Heart left ventricle (tissue), 16 donors: ENCODE results near the gene EVC2. TPM values are rescaled to one million over a fixed set of nuclear protein-coding genes. Genes with fewer than 3 reads are reported as not detected.
A peak's percentile ranks its signal among the peaks of the same experiment; 100 is the strongest.

Source experiments
- ATAC-seq, 4 donors: fragments of 200-7000 bp; cut with Tn5 transposase; one replicate each; pipeline ENCODE4 v1.9.1; 2020 to 2022; ENCODE audit warnings: moderate library complexity in 4 of 4, mild to moderate bottlenecking in 3 of 4, moderate number of reproducible peaks in 1 of 4
- DNase-seq, 5 donors: peaks; one replicate each; pipeline ENCODE4 v3.0.0-alpha.2; 2020
- H3K27ac ChIP-seq, 12 donors: fragments of 200-600 bp; sonication (generic) in 4 of 12; one replicate each; pipeline versions ENCODE4 v1.5.0 to v1.8.0; 2016 to 2022; ENCODE audit warnings: mild to moderate bottlenecking in 2 of 12
- H3K27me3 ChIP-seq, 9 donors: fragments of 200-600 bp; sonication (generic) in 2 of 9; one replicate each; pipeline versions ENCODE4 v1.5.1 to v1.8.0; 2016 to 2022; ENCODE audit warnings: mild to moderate bottlenecking in 3 of 9
- H3K36me3 ChIP-seq, 9 donors: fragments of 200-600 bp; sonication (generic) in 2 of 9; one replicate each; pipeline versions ENCODE4 v1.5.0 to v1.8.0; 2018 to 2022; ENCODE audit warnings: mild to moderate bottlenecking in 2 of 9
- H3K4me1 ChIP-seq, 12 donors: fragments of 200-600 bp; sonication (generic) in 4 of 12; one replicate each; pipeline versions ENCODE4 v1.5.0 to v1.8.0; 2016 to 2022; ENCODE audit warnings: mild to moderate bottlenecking in 3 of 12
- H3K4me3 ChIP-seq, 12 donors: fragments of 200-600 bp; sonication (generic) in 4 of 12; one replicate each; pipeline versions ENCODE4 v1.5.0 to v1.8.0; 2017 to 2022; ENCODE audit warnings: mild to moderate bottlenecking in 9 of 12, moderate library complexity in 4 of 12
- H3K9me3 ChIP-seq, 12 donors: fragments of 200-600 bp; sonication (generic) in 4 of 12; one replicate each; pipeline versions ENCODE4 v1.5.0 to v1.8.0; 2016 to 2022; ENCODE audit warnings: mild to moderate bottlenecking in 1 of 12
- CTCF ChIP-seq, 12 donors: fragments of 200-600 bp; sonication (generic) in 4 of 12; IDR thresholded peaks; one replicate each; pipeline versions ENCODE4 v1.5.0 to v1.8.0; 2018 to 2022; ENCODE audit warnings: antibody characterized with exemption in 12 of 12, mild to moderate bottlenecking in 5 of 12
- POLR2A ChIP-seq, 2 donors: fragments of 450-650 bp; IDR thresholded peaks; one replicate each; pipeline ENCODE4 v1.6.1; 2017; ENCODE audit warnings: antibody characterized with exemption in 2 of 2, mild to moderate bottlenecking in 2 of 2, moderate library complexity in 2 of 2
- WGBS, 4 donors: extraction: QIAGEN DNeasy Blood & Tissue Kit in 2 of 4; methylation state at CpG; one replicate each; pipeline versions ENCODE4 v1.1.5 to v1.1.7; 2013 to 2018; 5-methylcytosine and 5-hydroxymethylcytosine counted together
- intact Hi-C, 10 donors: fragments of 100-400 bp; cut with DNase I; formaldehyde crosslinking; loops; one replicate each; pipeline versions ENCODE4 v1.11.1 to v1.14.2; 2022
- polyA plus RNA-seq, 2 donors: library from polyadenylated mRNA; stranded (reverse); fragments of 200-250 nt; gene quantifications; one replicate each; pipeline ENCODE4 v1.2.3, GENCODE V29; 2013
- total RNA-seq, 9 donors: library from RNA; depleted of rRNA in 2 of 9; stranded (reverse); fragments of >200 nt in 2 of 9; fragmentation: NEBNext Ultra II Directional in 3 of 9; extraction: Animal tissue kit (Norgen Biotek cat#: 25700) in 3 of 9; gene quantifications; one replicate each; pipeline versions ENCODE4 v1.1.0 to v1.2.4, GENCODE V29; 2016 to 2023
- donor health status: ischemic (EF 13 %, LVEDD 7.1; RV severe dilation, severe dysfunction).
- donor health status: healthy with polysubstance abuse.
- donor health status: DM: no; HTN: yes; CAD: no.
- donor health status: DM: no; HTN: no; CAD: no.
- donor health status: ischemic (EF 25% LVEDD 6.9; RV normal size, moderate dysfunction).
- donor health status: ischemic (EF 25% LVEDD 5.7; RV mildly dilated, moderate dysfunction).
- donor health status: healthy.
- donor health status: DM: yes; HTN: yes; CAD: no.
- donor health status: ischemic (EF 35%, LVEDD 5.7; RV mildly dilated, moderate dysfunction).
- donor health status: nonischemic (EF 11% LVEDD 7.7; RV severe dilation, severe dysfunction).
- donor health status: DM: yes; HTN: yes; CAD: no.
- donor health status: PGD.
- donor health status: ischemic (EF 29% LVEDD 5.4; RV normal size, mild dysfunction).
- donor health status: nonischemic (EF 23%, LVEDD 6.1; RV moderate dilation, normal function).

EVC2 gene
- total and polyA plus RNA-seq, 11 donors: 0.46 to 3.1 (median 0.95) TPM

GRCh38 chr4:5638976-5639375 is 69.4 kb downstream of the EVC2 start:
- peaks cover 0 to 12% (median 0%) of the 10 kb centered on the region in 12 donors for H3K4me1 ChIP-seq
- 63 to 78% (median 72%) methylated on average over 4 of the region's 4 CpGs for WGBS, 4 donors
- intact Hi-C loops: no loop called here
- H3K27ac ChIP-seq: no peak overlapping the region
- H3K36me3 ChIP-seq: peaks cover 0 to 30% (median 0%) of the 10 kb centered on the region in 9 donors
- H3K4me3 ChIP-seq: no peak overlapping the region
- H3K27me3 ChIP-seq: no peaks in the 10 kb centered on the region
- DNase-seq (no peak), ATAC-seq (peak in 1 of 4 donors; percentile 42)
- no peaks in the 10 kb centered on the region for H3K9me3 ChIP-seq
- TF ChIP-seq POLR2A (IDR thresholded peaks at IDR 0.05) (no peak), CTCF (IDR thresholded peaks at IDR 0.05) (no peak)

GRCh38 chr4:5638316-5638715 is 70.0 kb downstream of the EVC2 start:
- ATAC-seq (no peak), DNase-seq (no peak)
- H3K9me3 ChIP-seq: peaks cover 0 to under 1% (median 0%) of the 10 kb centered on the region in 12 donors
- H3K27ac ChIP-seq: no peak overlapping the region
- WGBS, 4 donors: 86 to 96% (median 92%) methylated on average over 4 of the region's 4 CpGs
- H3K4me3 ChIP-seq: no peak overlapping the region
- H3K4me1 ChIP-seq: peaks cover 0 to 12% (median 0%) of the 10 kb centered on the region in 12 donors
- TF ChIP-seq POLR2A (IDR thresholded peaks at IDR 0.05) (no peak), CTCF (IDR thresholded peaks at IDR 0.05) (no peak)
- no peaks in the 10 kb centered on the region for H3K27me3 ChIP-seq
- intact Hi-C loops: no loop called here
- H3K36me3 ChIP-seq: peaks cover 0 to 29% (median 0%) of the 10 kb centered on the region in 9 donors

- Histone ChIP-seq H3K4me1 (peaks cover 0 to 12% (median 0%) of the 10 kb centered on the region in 12 donors), H3K4me3 (no peak overlapping the region), H3K36me3 (peaks cover 0 to 25% (median 0%) of the 10 kb centered on the region in 9 donors), H3K27ac (no peak overlapping the region), H3K9me3 (peaks cover 0 to 12% (median 0%) of the 10 kb centered on the region in 12 donors), H3K27me3 (no peaks in the 10 kb centered on the region)
- 53 to 68% (median 63%) methylated on average over 11 to 13 of the region's 13 CpGs for WGBS, 4 donors
- TF ChIP-seq POLR2A (IDR thresholded peaks at IDR 0.05): no peak
- TF ChIP-seq CTCF (IDR thresholded peaks at IDR 0.05): no peak
- intact Hi-C loops: no loop called here
- DNase-seq (no peak), ATAC-seq (peak in 1 of 4 donors; percentile 47)
These were observed 71.3 kb downstream of the EVC2 start for GRCh38 chr4:5636766-5637670.

- 79 to 83% (median 81%) methylated on average over 7 of the region's 7 CpGs for WGBS, 4 donors
- intact Hi-C loops: no loop called here
- no peak for TF ChIP-seq CTCF (IDR thresholded peaks at IDR 0.05)
- TF ChIP-seq POLR2A (IDR thresholded peaks at IDR 0.05): no peak
- DNase-seq: no peak
- Histone ChIP-seq H3K4me3 (no peak overlapping the region), H3K9me3 (peaks cover 0 to 12% (median 0%) of the 10 kb centered on the region in 12 donors), H3K27me3 (no peaks in the 10 kb centered on the region), H3K27ac (no peak overlapping the region), H3K4me1 (peaks cover 0 to 12% (median 0%) of the 10 kb centered on the region in 12 donors), H3K36me3 (peaks cover 0 to 25% (median 0%) of the 10 kb centered on the region in 9 donors)
- ATAC-seq: no peak
These were observed 72.5 kb downstream of the EVC2 start for GRCh38 chr4:5635826-5636195.
